Gastrocnemius medialis (tissue), 4 donors: ENCODE results near the gene TSPAN9. TPM values are rescaled to one million over a fixed set of nuclear protein-coding genes. Genes with fewer than 3 reads are reported as not detected.

ENCODE experiments used
- ATAC-seq, 2 donors: fragments of 150-250 bp; one replicate each; pipeline ENCODE4 v1.9.1; 2016
- DNase-seq, 2 donors: peaks; one replicate each; pipeline ENCODE4 v3.0.0-alpha.2; 2019
- H3K27ac ChIP-seq, 4 donors: fragments of 200-600 bp; sonication (generic); 1 replicate in 1 of 4; 2 replicates in 3 of 4; pipeline ENCODE4 v1.5.1; 2016 to 2018; ENCODE audit warnings: mild to moderate bottlenecking in 2 of 4, moderate library complexity in 1 of 4
- H3K27me3 ChIP-seq, 3 donors: fragments of 200-600 bp; sonication (generic) in 2 of 3; 1 replicate in 1 of 3; 2 replicates in 2 of 3; pipeline versions ENCODE4 v1.5.1 to v1.6.0; 2016 to 2019; ENCODE audit warnings: mild to moderate bottlenecking in 1 of 3, moderate library complexity in 1 of 3
- H3K36me3 ChIP-seq, 2 donors: fragments of 200-600 bp; sonication (generic) in 1 of 2; one replicate each; pipeline ENCODE4 v1.5.1; 2017 to 2018
- H3K4me1 ChIP-seq, 2 donors: fragments of 200-600 bp; sonication (generic) in 1 of 2; one replicate each; pipeline ENCODE4 v1.5.1; 2016 to 2017; ENCODE audit warnings: mild to moderate bottlenecking in 2 of 2
- H3K4me3 ChIP-seq, 4 donors: fragments of 200-600 bp; sonication (generic) in 3 of 4; 1 replicate in 1 of 4; 2 replicates in 3 of 4; pipeline ENCODE4 v1.5.1; 2016 to 2019; ENCODE audit warnings: mild to moderate bottlenecking in 2 of 4
- H3K9me3 ChIP-seq, 3 donors: fragments of 200-600 bp; sonication (generic) in 2 of 3; 1 replicate in 1 of 3; 2 replicates in 2 of 3; pipeline ENCODE4 v1.5.1; 2016 to 2019
- CTCF ChIP-seq, 5 experiments: fragments of 450-650 bp in 3 of 5; fragments of 200-600 bp in 2 of 5; sonication (generic) in 2 of 5; IDR thresholded peaks in 4 of 5; conservative IDR thresholded peaks in 1 of 5; 1 replicate in 4 of 5; 2 replicates in 1 of 5; pipeline ENCODE4 v1.5.1; 2016 to 2019; ENCODE audit warnings: antibody characterized with exemption in 5 of 5, mild to moderate bottlenecking in 3 of 5, moderate library complexity in 3 of 5
- POLR2A ChIP-seq, 2 donors: fragments of 450-650 bp; IDR thresholded peaks; one replicate each; pipeline ENCODE4 v1.6.1; 2017; ENCODE audit warnings: antibody characterized with exemption in 2 of 2, mild to moderate bottlenecking in 2 of 2, moderate library complexity in 2 of 2
- in situ Hi-C, 4 donors: fragments of 200-750 bp; cut with MboI; loops; one replicate each; pipeline versions ENCODE4 v1.15.0 to v1.8.0; 2017; ENCODE audit warnings: low sequenced_read_pairs in 4 of 4
- intact Hi-C: fragments of 100-400 bp; cut with DNase I; formaldehyde crosslinking; loops from one replicate; pipeline ENCODE4 v1.15.1; 2023; ENCODE audit warnings: low total_unique reads
- total RNA-seq, 4 donors: library from RNA; depleted of rRNA; stranded (reverse); fragments of >200 nt; gene quantifications; one replicate each; pipeline versions ENCODE4 v1.1.0 to v1.2.3, GENCODE V29; 2016

The TSPAN9 gene
- total RNA-seq, 4 donors from 2014 or later: 4.7 to 9.4 (median 7.4) TPM

- Histone ChIP-seq H3K4me1 (peaks cover 15 to 27% of the 10 kb centered on the region in 2 donors), H3K27me3 (no peaks in the 10 kb centered on the region), H3K4me3 (no peak overlapping the region), H3K27ac (no peak overlapping the region), H3K9me3 (no peaks in the 10 kb centered on the region), H3K36me3 (no peaks in the 10 kb centered on the region)
- intact Hi-C loops: no loop called here
- no peak for ATAC-seq
- no peak for DNase-seq
- in situ Hi-C loops: loop anchor here (5.0 to 25.0 kb wide), 5 partner anchors 62 to 651 kb away; partner anchors contain the start of gene TSPAN9 (in 2 of the 4)
- no peak for TF ChIP-seq POLR2A (IDR thresholded peaks at IDR 0.05)
- TF ChIP-seq CTCF (IDR thresholded peaks at IDR 0.05 in 4 of 5, conservative IDR thresholded peaks at IDR 0.05 in 1 of 5): no peak
These were observed 59.6 kb downstream of the TSPAN9 start for GRCh38 chr12:3136641-3137267.

GRCh38 chr12:3137268-3137781 lies 60.1 kb downstream of the TSPAN9 start:
- TF ChIP-seq POLR2A (IDR thresholded peaks at IDR 0.05): no peak
- TF ChIP-seq CTCF (IDR thresholded peaks at IDR 0.05 in 4 of 5, conservative IDR thresholded peaks at IDR 0.05 in 1 of 5): no peak
- no peak for ATAC-seq
- Histone ChIP-seq H3K36me3 (no peaks in the 10 kb centered on the region), H3K4me3 (no peak overlapping the region), H3K4me1 (peaks cover 20 to 24% of the 10 kb centered on the region in 2 donors), H3K27ac (no peak overlapping the region), H3K27me3 (no peaks in the 10 kb centered on the region), H3K9me3 (no peaks in the 10 kb centered on the region)
- no peak for DNase-seq
- in situ Hi-C loops (loop anchor here (5.0 to 25.0 kb wide), 5 partner anchors 63 to 650 kb away; partner anchors contain the start of gene TSPAN9 (in 2 of the 4)), intact Hi-C loops (no loop called here)

GRCh38 chr12:3137814-3138445 lies 60.8 kb downstream of the TSPAN9 start:
- intact Hi-C loops (no loop called here), in situ Hi-C loops (loop anchor here (5.0 to 25.0 kb wide), 5 partner anchors 63 to 649 kb away; partner anchors contain the start of gene TSPAN9 (in 2 of the 4))
- ATAC-seq (no peak), DNase-seq (no peak)
- Histone ChIP-seq H3K27me3 (no peaks in the 10 kb centered on the region), H3K27ac (no peak overlapping the region), H3K36me3 (no peaks in the 10 kb centered on the region), H3K4me3 (no peak overlapping the region), H3K9me3 (no peaks in the 10 kb centered on the region), H3K4me1 (peaks cover 18 to 22% of the 10 kb centered on the region in 2 donors)
- TF ChIP-seq CTCF (IDR thresholded peaks at IDR 0.05 in 4 of 5, conservative IDR thresholded peaks at IDR 0.05 in 1 of 5): no peak

GRCh38 chr12:3138941-3139511 lies 61.8 kb downstream of the TSPAN9 start:
- no peak overlapping the region for H3K4me3 ChIP-seq
- no peaks in the 10 kb centered on the region for H3K27me3 ChIP-seq
- ATAC-seq: no peak
- H3K9me3 ChIP-seq: no peaks in the 10 kb centered on the region
- peaks cover 15 to 22% of the 10 kb centered on the region in 2 donors for H3K4me1 ChIP-seq
- no peak overlapping the region for H3K27ac ChIP-seq
- no peaks in the 10 kb centered on the region for H3K36me3 ChIP-seq
- no peak for TF ChIP-seq CTCF (IDR thresholded peaks at IDR 0.05 in 4 of 5, conservative IDR thresholded peaks at IDR 0.05 in 1 of 5)
- no peak for TF ChIP-seq POLR2A (IDR thresholded peaks at IDR 0.05)
- in situ Hi-C loops (loop anchor here (5.0 to 25.0 kb wide), 5 partner anchors 64 to 648 kb away; partner anchors contain the start of gene TSPAN9 (in 2 of the 4)), intact Hi-C loops (no loop called here)
- DNase-seq: no peak
